ENCODE measurements around the gene SAMD4B. TPM values are rescaled to one million over a fixed set of nuclear protein-coding genes. Genes with fewer than 3 reads are reported as not detected.

SAMD4B gene
- total and polyA plus RNA-seq, 2 of the 8 experiments (the other 6 are each of a cell fraction or from before 2014, with no cell fraction given): 137 to 158 TPM

GRCh38 chr19:39398297-39398864 is 56.2 kb downstream of the SAMD4B start:
- no peak overlapping the region for H3K56ac ChIP-seq (replicated peaks; ENCODE audit: insufficient read length, low read depth, low read length)
- no peak overlapping the region for H3K4me2 ChIP-seq (ENCODE audit: insufficient read depth in 1 of 2, low read depth in 2 of 2, low read length in 2 of 2)
- ChIA-PET CTCF (ENCODE audit: partially characterized antibody) (interaction anchor here (0.6 to 9.5 kb wide), 25 partner anchors 9 to 845 kb away, joined by 3 to 128 read pairs (median 4); partner anchors contain the start of genes EID2B, PLEKHG2 and ZFP36), POLR2A (ENCODE audit: partially characterized antibody) (interaction anchor here (0.5 to 14.3 kb wide), 19 partner anchors 6 to 403 kb away, joined by 3 to 234 read pairs (median 4); partner anchors contain the start of genes DLL3, EID2B, PLEKHG2 and RPS16)
- no peak overlapping the region for H3K23ac ChIP-seq (ENCODE audit: insufficient read length)
- no peak overlapping the region for H3K14ac ChIP-seq (ENCODE audit: insufficient read length)
- H3K4me1 ChIP-seq (replicated peaks in 1 of 4; ENCODE audit: control insufficient read depth in 3 of 4, insufficient read depth in 4 of 4, low read length in 3 of 4): peaks cover 6 to 21% (median 13%) of the 10 kb centered on the region in 4 experiments
- no peak overlapping the region for H4K91ac ChIP-seq (replicated peaks; ENCODE audit: insufficient read length, low read length)
- FAIRE-seq: no peak
- no peak overlapping the region for H3K4ac ChIP-seq (replicated peaks; ENCODE audit: insufficient read length, low read depth, low read length)
- no peak overlapping the region for H2AK5ac ChIP-seq (ENCODE audit: low read depth, low read length)
- H3K9me3 ChIP-seq (ENCODE audit: insufficient read depth in 2 of 2, low read depth in 1 of 2, low read length in 1 of 2): no peaks in the 10 kb centered on the region
- H3K18ac ChIP-seq (ENCODE audit: extremely low read depth, low read length): no peak overlapping the region; the same call in 1 of the 2 replicates
- H3K27me3 ChIP-seq (replicated peaks in 1 of 4; ENCODE audit: control insufficient read depth in 3 of 4, extremely low read depth in 1 of 4, insufficient read depth in 3 of 4, low read length in 3 of 4): no peaks in the 10 kb centered on the region
- peaks cover 2 to 7% of the 10 kb centered on the region in 2 experiments for H4K20me1 ChIP-seq (replicated peaks in 1 of 2; ENCODE audit: control insufficient read depth in 1 of 2, insufficient read depth in 2 of 2, low read length in 2 of 2)
- no peak for DNase-seq (ENCODE audit: low read depth in 1 of 2, low spot score in 2 of 2)
- H3K27ac ChIP-seq (ENCODE audit: low read depth, low read length): no peak overlapping the region
- H3K36me3 ChIP-seq (ENCODE audit: control insufficient read depth in 2 of 4, insufficient read depth in 4 of 4, low read length in 3 of 4): peaks cover 0 to 7% (median 3%) of the 10 kb centered on the region in 4 experiments; a peak in 3 of 8 replicates
- no peaks in the 10 kb centered on the region for H3K79me2 ChIP-seq (ENCODE audit: control insufficient read depth in 1 of 2, insufficient read depth in 2 of 2, low read length in 2 of 2)
- H2BK5ac ChIP-seq (ENCODE audit: low read depth, low read length): no peak overlapping the region; the same call in 1 of the 2 replicates
- 90% methylated on average over 10 of the region's 11 CpGs; no CpG with 5 or more reads in 1 of the 2 experiments for WGBS, 2 experiments (ENCODE audit: extremely low coverage in 1 of 2, insufficient coverage in 1 of 2, insufficient read length in 1 of 2, insufficient replicate concordance in 2 of 2, low coverage in 1 of 2, low lambda C conversion rate in 2 of 2, missing lambda C conversion rate in 1 of 2)
- no peak overlapping the region for H4K8ac ChIP-seq (ENCODE audit: extremely low read depth, insufficient read depth, low read length)
- no peak overlapping the region for H2BK15ac ChIP-seq (ENCODE audit: low read length)
- H3K9ac ChIP-seq (replicated peaks in 1 of 4; ENCODE audit: extremely low read depth in 1 of 4, low read depth in 3 of 4, low read length in 3 of 4): no peak overlapping the region
- no peak overlapping the region for H2AFZ ChIP-seq (ENCODE audit: low read length)
- no peaks in the 10 kb centered on the region for H3K79me1 ChIP-seq (ENCODE audit: low read depth, low read length)
- no peak overlapping the region for H2BK120ac ChIP-seq (replicated peaks; ENCODE audit: low read depth, low read length)
- H4K5ac ChIP-seq (ENCODE audit: insufficient read length, low read depth, low read length): no peak overlapping the region
- no peak overlapping the region for H3K4me3 ChIP-seq (ENCODE audit: extremely low read depth in 1 of 4, insufficient read depth in 2 of 4, low read depth in 3 of 4, low read length in 4 of 4)
- no peak overlapping the region for H2BK20ac ChIP-seq (ENCODE audit: low read length)
- peaks cover 11% of the 10 kb centered on the region; the same call in 1 of the 2 replicates for H3K23me2 ChIP-seq (ENCODE audit: low read depth, low read length)
- H2BK12ac ChIP-seq (ENCODE audit: low read depth, low read length): no peak overlapping the region
- TF ChIP-seq RXRA (IDR thresholded peaks at IDR 0.05; ENCODE audit: insufficient read depth, low read depth, low read length) (no peak), POU5F1 (IDR thresholded peaks at IDR 0.05; ENCODE audit: low read depth, low read length) (no peak), KDM4A (IDR thresholded peaks at IDR 0.05; ENCODE audit: low read depth, low read length, severe bottlenecking) (no peak), E2F6 (IDR thresholded peaks at IDR 0.05) (no peak), TCF12 (IDR thresholded peaks at IDR 0.05; ENCODE audit: low read depth, low read length) (no peak), SIN3A (conservative IDR thresholded peaks at IDR 0.05 in 1 of 2, IDR thresholded peaks at IDR 0.05 in 1 of 2; ENCODE audit: low read depth in 1 of 2, low read length in 2 of 2) (no peak), SUZ12 (IDR thresholded peaks at IDR 0.05; ENCODE audit: low read length) (no peak), RAD21 (IDR thresholded peaks at IDR 0.05 in 1 of 2, conservative IDR thresholded peaks at IDR 0.05 in 1 of 2; ENCODE audit: low read depth in 2 of 2, low read length in 2 of 2) (no peak)
- TF ChIP-seq, protein P1, sequence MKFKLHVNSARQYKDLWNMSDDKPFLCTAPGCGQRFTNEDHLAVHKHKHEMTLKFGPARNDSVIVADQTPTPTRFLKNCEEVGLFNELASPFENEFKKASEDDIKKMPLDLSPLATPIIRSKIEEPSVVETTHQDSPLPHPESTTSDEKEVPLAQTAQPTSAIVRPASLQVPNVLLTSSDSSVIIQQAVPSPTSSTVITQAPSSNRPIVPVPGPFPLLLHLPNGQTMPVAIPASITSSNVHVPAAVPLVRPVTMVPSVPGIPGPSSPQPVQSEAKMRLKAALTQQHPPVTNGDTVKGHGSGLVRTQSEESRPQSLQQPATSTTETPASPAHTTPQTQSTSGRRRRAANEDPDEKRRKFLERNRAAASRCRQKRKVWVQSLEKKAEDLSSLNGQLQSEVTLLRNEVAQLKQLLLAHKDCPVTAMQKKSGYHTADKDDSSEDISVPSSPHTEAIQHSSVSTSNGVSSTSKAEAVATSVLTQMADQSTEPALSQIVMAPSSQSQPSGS (IDR thresholded peaks at IDR 0.05; ENCODE audit: low read length): no peak

All from H1 (cell line).